Esophagus muscularis mucosa (tissue), 4 donors: Measurements from ENCODE around the gene MYO1A.
"Not testable (repeated sequence)": the region's sequence is repeated elsewhere in the genome, so short reads cannot be mapped to it uniquely, and the experiment has no call there.

Source experiments
- EP300 ChIP-seq: sonication (generic); formaldehyde crosslinking; IDR thresholded peaks from one replicate; pipeline ENCODE4 v1.6.1; 2017; ENCODE audit warnings: antibody characterized with exemption
- POLR2A ChIP-seq: fragments of 450-650 bp; IDR thresholded peaks from one replicate; pipeline ENCODE4 v1.6.1; 2017; ENCODE audit warnings: antibody characterized with exemption, moderate library complexity, mild to moderate bottlenecking, low read depth
- TF ChIP-seq, protein P1 (sequence below), 3 experiments: fragments of 200-600 bp in 2 of 3; fragments of 450-650 bp in 1 of 3; sonication (generic) in 2 of 3; IDR thresholded peaks; one replicate each; pipeline ENCODE4 v1.5.1; 2017 to 2019; ENCODE audit warnings: antibody characterized with exemption in 3 of 3, mild to moderate bottlenecking in 2 of 3, moderate library complexity in 1 of 3

GRCh38 chr12:57073566-57074450 lies 23.9 kb upstream of the MYO1A start:
- TF ChIP-seq, protein P1, sequence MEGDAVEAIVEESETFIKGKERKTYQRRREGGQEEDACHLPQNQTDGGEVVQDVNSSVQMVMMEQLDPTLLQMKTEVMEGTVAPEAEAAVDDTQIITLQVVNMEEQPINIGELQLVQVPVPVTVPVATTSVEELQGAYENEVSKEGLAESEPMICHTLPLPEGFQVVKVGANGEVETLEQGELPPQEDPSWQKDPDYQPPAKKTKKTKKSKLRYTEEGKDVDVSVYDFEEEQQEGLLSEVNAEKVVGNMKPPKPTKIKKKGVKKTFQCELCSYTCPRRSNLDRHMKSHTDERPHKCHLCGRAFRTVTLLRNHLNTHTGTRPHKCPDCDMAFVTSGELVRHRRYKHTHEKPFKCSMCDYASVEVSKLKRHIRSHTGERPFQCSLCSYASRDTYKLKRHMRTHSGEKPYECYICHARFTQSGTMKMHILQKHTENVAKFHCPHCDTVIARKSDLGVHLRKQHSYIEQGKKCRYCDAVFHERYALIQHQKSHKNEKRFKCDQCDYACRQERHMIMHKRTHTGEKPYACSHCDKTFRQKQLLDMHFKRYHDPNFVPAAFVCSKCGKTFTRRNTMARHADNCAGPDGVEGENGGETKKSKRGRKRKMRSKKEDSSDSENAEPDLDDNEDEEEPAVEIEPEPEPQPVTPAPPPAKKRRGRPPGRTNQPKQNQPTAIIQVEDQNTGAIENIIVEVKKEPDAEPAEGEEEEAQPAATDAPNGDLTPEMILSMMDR (IDR thresholded peaks at IDR 0.05), result not testable (repeated sequence)
- not testable (repeated sequence) for TF ChIP-seq POLR2A, EP300
